Loucy (cell line): ENCODE data around the gene CCR4.

Experiments
- H2AFZ ChIP-seq: fragments of 200-600 bp; sonication (generic); 2 replicates; pipeline ENCODE4 v1.6.0; 2016; ENCODE audit warnings: antibody characterized with exemption, mild to moderate bottlenecking, low read length, moderate library complexity
- H3F3A ChIP-seq: fragments of 200-600 bp; 2 replicates; pipeline ENCODE4 v1.6.0; 2016; ENCODE audit warnings: antibody characterized with exemption, low read depth, mild to moderate bottlenecking
- H3K27me3 ChIP-seq: fragments of 200-600 bp; sonication (generic); 2 replicates; pipeline ENCODE4 v1.6.1; 2014; ENCODE audit warnings: low read length, mild to moderate bottlenecking; ENCODE audit not compliant: insufficient read depth, poor library complexity, severe bottlenecking
- H3K36me3 ChIP-seq: fragments of 200-600 bp; sonication (generic); 2 replicates; pipeline ENCODE4 v1.6.1; 2016; ENCODE audit warnings: low read length; ENCODE audit not compliant: insufficient read depth
- H3K4me1 ChIP-seq: fragments of 200-600 bp; sonication (generic); 2 replicates; pipeline ENCODE4 v1.5.1; 2014; ENCODE audit warnings: low read length, mild to moderate bottlenecking; ENCODE audit not compliant: insufficient read depth, poor library complexity, severe bottlenecking
- H3K4me2 ChIP-seq: fragments of 200-600 bp; sonication (generic); 2 replicates; pipeline ENCODE4 v1.6.0; 2014; ENCODE audit warnings: antibody characterized with exemption, low read length, low read depth, mild to moderate bottlenecking; ENCODE audit not compliant: poor library complexity, severe bottlenecking
- H3K4me3 ChIP-seq: fragments of 200-600 bp; sonication (generic); 2 replicates; pipeline ENCODE4 v1.5.1; 2014; ENCODE audit warnings: low read length, mild to moderate bottlenecking, mixed read lengths; ENCODE audit not compliant: poor library complexity, severe bottlenecking
- H3K79me2 ChIP-seq: fragments of 200-600 bp; sonication (generic); 2 replicates; pipeline ENCODE4 v1.6.1; 2014; ENCODE audit warnings: low read length; ENCODE audit not compliant: insufficient read depth
- H3K9ac ChIP-seq: fragments of 200-600 bp; sonication (generic); 2 replicates; pipeline ENCODE4 v1.6.0; 2014; ENCODE audit warnings: mild to moderate bottlenecking, low read depth, low read length, moderate library complexity; ENCODE audit not compliant: poor library complexity, severe bottlenecking
- H3K9me2 ChIP-seq: fragments of 200-600 bp; sonication (generic); replicated peaks from 2 replicates; pipeline ENCODE4 v1.6.1; 2016; ENCODE audit warnings: low read depth, low read length, mixed read lengths
- H3K9me3 ChIP-seq: fragments of 200-600 bp; sonication (generic); 2 replicates; pipeline ENCODE4 v1.6.1; 2014; ENCODE audit warnings: mild to moderate bottlenecking, antibody characterized with exemption, low read length, low read depth; ENCODE audit not compliant: insufficient read depth
- H4K20me1 ChIP-seq: fragments of 200-600 bp; sonication (generic); 2 replicates; pipeline ENCODE4 v1.6.0; 2014; ENCODE audit warnings: antibody characterized with exemption, low read length, mild to moderate bottlenecking; ENCODE audit not compliant: insufficient read depth, poor library complexity, severe bottlenecking
- CTCF ChIP-seq: fragments of 200-600 bp; sonication (generic); conservative IDR thresholded peaks from 2 replicates; pipeline ENCODE4 v1.5.1; 2014; ENCODE audit warnings: mild to moderate bottlenecking, antibody characterized with exemption, low read length
- EZH2phosphoT487 ChIP-seq: fragments of 200-600 bp; IDR thresholded peaks from 2 replicates; pipeline ENCODE4 v1.6.1; 2018; ENCODE audit warnings: antibody characterized with exemption, mild to moderate bottlenecking, moderate library complexity, borderline replicate concordance

The CCR4 gene

GRCh38 chr3:33001889-33002288 is 50.4 kb downstream of the CCR4 start:
- Histone ChIP-seq H3K9me3 (no peaks in the 10 kb centered on the region), H4K20me1 (no peaks in the 10 kb centered on the region), H3K36me3 (no peaks in the 10 kb centered on the region), H2AFZ (no peak overlapping the region), H3K4me2 (no peak overlapping the region), H3K27me3 (no peaks in the 10 kb centered on the region), H3K79me2 (no peaks in the 10 kb centered on the region), H3F3A (no peaks in the 10 kb centered on the region), H3K9ac (no peak overlapping the region), H3K4me3 (no peak overlapping the region), H3K9me2 (no peaks in the 10 kb centered on the region), H3K4me1 (peaks cover 21% of the 10 kb centered on the region)
- no peak for TF ChIP-seq EZH2phosphoT487
- no peak for TF ChIP-seq CTCF

- Histone ChIP-seq H3K4me3 (no peak overlapping the region), H3K27me3 (no peaks in the 10 kb centered on the region), H3K4me2 (no peak overlapping the region), H3K4me1 (peaks cover 33% of the 10 kb centered on the region), H3K9me3 (no peaks in the 10 kb centered on the region), H3K79me2 (no peaks in the 10 kb centered on the region), H3F3A (no peaks in the 10 kb centered on the region), H3K9ac (no peak overlapping the region), H3K36me3 (no peaks in the 10 kb centered on the region), H3K9me2 (no peaks in the 10 kb centered on the region), H4K20me1 (no peaks in the 10 kb centered on the region), H2AFZ (no peak overlapping the region)
- no peak for TF ChIP-seq EZH2phosphoT487
- TF ChIP-seq CTCF: no peak
These were observed 51.9 kb downstream of the CCR4 start for GRCh38 chr3:33003308-33003707.

GRCh38 chr3:33004205-33004604 is 52.8 kb downstream of the CCR4 start:
- Histone ChIP-seq H3K4me2 (no peak overlapping the region), H3K79me2 (no peaks in the 10 kb centered on the region), H3K9ac (no peak overlapping the region), H3K9me3 (no peaks in the 10 kb centered on the region), H3K4me3 (no peak overlapping the region), H3K36me3 (no peaks in the 10 kb centered on the region), H4K20me1 (no peaks in the 10 kb centered on the region), H3F3A (no peaks in the 10 kb centered on the region), H3K9me2 (no peaks in the 10 kb centered on the region), H3K27me3 (no peaks in the 10 kb centered on the region), H3K4me1 (peaks cover 37% of the 10 kb centered on the region), H2AFZ (no peak overlapping the region)
- TF ChIP-seq CTCF (no peak), EZH2phosphoT487 (no peak)
